ENCODE measurements around the gene S100A7A.
A peak's percentile ranks its signal among the peaks of the same experiment; 100 is the strongest.

The S100A7A gene

DNA sequence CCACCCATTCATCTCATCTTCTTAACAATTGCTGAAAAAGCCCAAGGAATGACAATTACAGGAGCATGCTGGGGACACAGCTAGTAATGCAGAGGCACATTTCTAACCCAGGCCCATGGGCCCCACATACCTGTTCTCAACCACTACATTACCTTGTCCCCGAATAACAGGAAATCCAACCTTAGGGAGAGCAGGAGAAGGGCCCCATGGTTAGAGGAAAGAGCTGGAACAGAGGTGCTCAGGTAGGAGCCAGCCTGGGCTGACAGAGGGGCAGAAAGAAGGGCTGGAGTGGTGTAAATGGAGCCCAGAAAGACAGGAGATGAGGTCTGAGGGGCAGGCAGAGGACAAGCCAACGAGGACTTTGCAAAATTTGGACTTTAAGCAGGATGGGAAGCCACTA, 14.1 kb upstream of the S100A7A start:
- TF ChIP-seq, protein P1, sequence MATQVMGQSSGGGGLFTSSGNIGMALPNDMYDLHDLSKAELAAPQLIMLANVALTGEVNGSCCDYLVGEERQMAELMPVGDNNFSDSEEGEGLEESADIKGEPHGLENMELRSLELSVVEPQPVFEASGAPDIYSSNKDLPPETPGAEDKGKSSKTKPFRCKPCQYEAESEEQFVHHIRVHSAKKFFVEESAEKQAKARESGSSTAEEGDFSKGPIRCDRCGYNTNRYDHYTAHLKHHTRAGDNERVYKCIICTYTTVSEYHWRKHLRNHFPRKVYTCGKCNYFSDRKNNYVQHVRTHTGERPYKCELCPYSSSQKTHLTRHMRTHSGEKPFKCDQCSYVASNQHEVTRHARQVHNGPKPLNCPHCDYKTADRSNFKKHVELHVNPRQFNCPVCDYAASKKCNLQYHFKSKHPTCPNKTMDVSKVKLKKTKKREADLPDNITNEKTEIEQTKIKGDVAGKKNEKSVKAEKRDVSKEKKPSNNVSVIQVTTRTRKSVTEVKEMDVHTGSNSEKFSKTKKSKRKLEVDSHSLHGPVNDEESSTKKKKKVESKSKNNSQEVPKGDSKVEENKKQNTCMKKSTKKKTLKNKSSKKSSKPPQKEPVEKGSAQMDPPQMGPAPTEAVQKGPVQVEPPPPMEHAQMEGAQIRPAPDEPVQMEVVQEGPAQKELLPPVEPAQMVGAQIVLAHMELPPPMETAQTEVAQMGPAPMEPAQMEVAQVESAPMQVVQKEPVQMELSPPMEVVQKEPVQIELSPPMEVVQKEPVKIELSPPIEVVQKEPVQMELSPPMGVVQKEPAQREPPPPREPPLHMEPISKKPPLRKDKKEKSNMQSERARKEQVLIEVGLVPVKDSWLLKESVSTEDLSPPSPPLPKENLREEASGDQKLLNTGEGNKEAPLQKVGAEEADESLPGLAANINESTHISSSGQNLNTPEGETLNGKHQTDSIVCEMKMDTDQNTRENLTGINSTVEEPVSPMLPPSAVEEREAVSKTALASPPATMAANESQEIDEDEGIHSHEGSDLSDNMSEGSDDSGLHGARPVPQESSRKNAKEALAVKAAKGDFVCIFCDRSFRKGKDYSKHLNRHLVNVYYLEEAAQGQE (IDR thresholded peaks at IDR 0.05; ENCODE audit: insufficient replicate concordance, low read depth), result no peak
- TF ChIP-seq GABPA (IDR thresholded peaks at IDR 0.05; ENCODE audit: low read depth) (no peak), SPI1 (IDR thresholded peaks at IDR 0.05; ENCODE audit: borderline replicate concordance, low read depth) (no peak), POLR2AphosphoS5 (IDR thresholded peaks at IDR 0.05; ENCODE audit: low read depth) (no peak)
- TF ChIP-seq, protein P2, sequence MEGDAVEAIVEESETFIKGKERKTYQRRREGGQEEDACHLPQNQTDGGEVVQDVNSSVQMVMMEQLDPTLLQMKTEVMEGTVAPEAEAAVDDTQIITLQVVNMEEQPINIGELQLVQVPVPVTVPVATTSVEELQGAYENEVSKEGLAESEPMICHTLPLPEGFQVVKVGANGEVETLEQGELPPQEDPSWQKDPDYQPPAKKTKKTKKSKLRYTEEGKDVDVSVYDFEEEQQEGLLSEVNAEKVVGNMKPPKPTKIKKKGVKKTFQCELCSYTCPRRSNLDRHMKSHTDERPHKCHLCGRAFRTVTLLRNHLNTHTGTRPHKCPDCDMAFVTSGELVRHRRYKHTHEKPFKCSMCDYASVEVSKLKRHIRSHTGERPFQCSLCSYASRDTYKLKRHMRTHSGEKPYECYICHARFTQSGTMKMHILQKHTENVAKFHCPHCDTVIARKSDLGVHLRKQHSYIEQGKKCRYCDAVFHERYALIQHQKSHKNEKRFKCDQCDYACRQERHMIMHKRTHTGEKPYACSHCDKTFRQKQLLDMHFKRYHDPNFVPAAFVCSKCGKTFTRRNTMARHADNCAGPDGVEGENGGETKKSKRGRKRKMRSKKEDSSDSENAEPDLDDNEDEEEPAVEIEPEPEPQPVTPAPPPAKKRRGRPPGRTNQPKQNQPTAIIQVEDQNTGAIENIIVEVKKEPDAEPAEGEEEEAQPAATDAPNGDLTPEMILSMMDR (IDR thresholded peaks at IDR 0.05; ENCODE audit: insufficient read depth, low read length), result no peak
- no peak for DNase-seq (ENCODE audit: low read depth in 1 of 2, low spot score in 1 of 2)
- Histone ChIP-seq H3K27ac (replicated peaks) (no peak overlapping the region), H3K27me3 (ENCODE audit: insufficient read depth, poor library complexity, severe bottlenecking) (no peaks in the 10 kb centered on the region), H3K4me3 (replicated peaks; ENCODE audit: insufficient read depth, low read length) (no peak overlapping the region)

DNA sequence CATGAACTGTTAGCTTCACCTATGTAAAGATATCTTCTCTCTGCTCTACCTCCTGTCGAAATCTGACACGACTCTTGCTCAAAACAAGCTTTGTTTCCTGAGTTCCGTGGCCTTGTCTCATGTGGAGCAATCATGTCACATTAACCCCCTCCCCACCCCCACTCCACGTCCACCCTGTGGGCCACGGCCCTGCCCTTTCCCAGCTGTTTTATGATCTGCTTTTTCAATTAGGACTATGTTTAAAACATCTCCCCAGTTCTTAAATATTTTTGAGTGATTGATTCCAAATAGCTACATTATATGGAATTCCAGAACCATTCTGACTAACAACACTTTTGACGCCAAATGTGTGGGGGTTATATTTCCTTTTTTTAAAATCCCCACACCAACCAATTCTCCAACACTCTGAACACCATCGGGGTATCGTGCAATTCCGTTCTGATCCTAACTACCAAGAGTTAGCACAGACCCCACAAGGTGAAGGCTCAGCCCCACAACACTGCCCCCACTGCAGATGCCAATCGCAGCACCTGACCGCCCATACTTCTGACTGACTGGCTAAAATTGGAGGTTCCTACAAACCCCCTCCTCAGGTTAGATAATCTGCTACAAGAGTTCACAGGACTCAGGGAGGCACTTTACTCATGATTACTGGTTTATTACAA, 12.8 kb upstream of the S100A7A start:
- TF ChIP-seq, protein P2 (IDR thresholded peaks at IDR 0.05; ENCODE audit: insufficient read depth, low read length), result no peak
- TF ChIP-seq SPI1 (IDR thresholded peaks at IDR 0.05; ENCODE audit: borderline replicate concordance, low read depth) (no peak), GABPA (IDR thresholded peaks at IDR 0.05; ENCODE audit: low read depth) (no peak), POLR2AphosphoS5 (IDR thresholded peaks at IDR 0.05; ENCODE audit: low read depth) (no peak)
- TF ChIP-seq, protein P1 (IDR thresholded peaks at IDR 0.05; ENCODE audit: insufficient replicate concordance, low read depth), result no peak
- H3K27ac ChIP-seq (replicated peaks), result no peak overlapping the region
- no peak overlapping the region for H3K4me3 ChIP-seq (replicated peaks; ENCODE audit: insufficient read depth, low read length)
- no peaks in the 10 kb centered on the region for H3K27me3 ChIP-seq (ENCODE audit: insufficient read depth, poor library complexity, severe bottlenecking)
- peak in 1 of 2 experiments; percentile 68 for DNase-seq (ENCODE audit: low read depth in 1 of 2, low spot score in 1 of 2)

DNA sequence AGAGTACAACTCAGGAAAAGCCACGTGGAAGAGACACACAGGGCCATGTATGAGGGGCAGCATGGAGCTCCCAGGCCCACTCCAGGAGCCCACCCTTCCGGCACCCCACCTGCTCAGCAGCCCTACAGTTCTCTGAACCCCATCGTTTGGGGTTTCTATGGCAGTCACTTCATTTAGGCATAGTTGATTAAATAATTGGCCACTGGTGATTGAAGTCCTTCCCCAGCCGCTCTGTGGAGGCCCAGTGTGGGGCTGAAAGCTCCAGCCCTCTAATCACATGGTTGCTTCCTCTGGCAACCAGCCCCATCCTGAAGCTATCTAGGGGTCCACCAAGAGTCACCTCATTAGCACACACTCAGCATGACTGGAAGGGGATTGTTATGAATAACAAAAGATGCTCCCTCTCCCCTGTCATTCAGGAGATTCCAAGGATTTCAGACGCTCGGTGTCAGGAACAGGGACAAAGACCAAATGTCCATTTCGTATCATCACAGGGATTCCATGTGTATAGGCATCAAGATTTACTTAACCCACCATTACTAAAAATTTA, 12.2 kb upstream of the S100A7A start:
- Histone ChIP-seq H3K27me3 (ENCODE audit: insufficient read depth, poor library complexity, severe bottlenecking) (no peaks in the 10 kb centered on the region), H3K27ac (replicated peaks) (no peak overlapping the region), H3K4me3 (replicated peaks; ENCODE audit: insufficient read depth, low read length) (no peak overlapping the region)
- no peak for DNase-seq (ENCODE audit: low read depth in 1 of 2, low spot score in 1 of 2)
- TF ChIP-seq, protein P1 (IDR thresholded peaks at IDR 0.05; ENCODE audit: insufficient replicate concordance, low read depth), result no peak
- no peak for TF ChIP-seq GABPA (IDR thresholded peaks at IDR 0.05; ENCODE audit: low read depth)
- TF ChIP-seq POLR2AphosphoS5 (IDR thresholded peaks at IDR 0.05; ENCODE audit: low read depth), result no peak
- no peak for TF ChIP-seq SPI1 (IDR thresholded peaks at IDR 0.05; ENCODE audit: borderline replicate concordance, low read depth)
- TF ChIP-seq, protein P2 (IDR thresholded peaks at IDR 0.05; ENCODE audit: insufficient read depth, low read length), result no peak
